BLaER1 (cell line): ENCODE data around the gene DNAJC5G.
A peak's percentile ranks its signal among the peaks of the same experiment; 100 is the strongest.

Experiments
- H3K27ac ChIP-seq: shearing (Covaris generic); formaldehyde crosslinking; 2 replicates; pipeline ENCODE4 v1.8.1; 2022
- H3K27me3 ChIP-seq: shearing (Covaris generic); formaldehyde crosslinking; 2 replicates; pipeline ENCODE4 v1.8.1; 2022
- H3K36me3 ChIP-seq: shearing (Covaris generic); formaldehyde crosslinking; 2 replicates; pipeline ENCODE4 v1.8.1; 2022
- H3K4me1 ChIP-seq: shearing (Covaris generic); formaldehyde crosslinking; 2 replicates; pipeline ENCODE4 v1.8.1; 2022
- H3K4me2 ChIP-seq: shearing (Covaris generic); formaldehyde crosslinking; 2 replicates; pipeline ENCODE4 v1.8.1; 2022
- H3K4me3 ChIP-seq: shearing (Covaris generic); formaldehyde crosslinking; 2 replicates; pipeline ENCODE4 v1.8.1; 2022
- H3K9ac ChIP-seq: shearing (Covaris generic); formaldehyde crosslinking; 2 replicates; pipeline ENCODE4 v1.8.1; 2022
- H3K9me3 ChIP-seq: shearing (Covaris generic); formaldehyde crosslinking; 2 replicates; pipeline ENCODE4 v1.8.1; 2022
- H4K20me1 ChIP-seq: shearing (Covaris generic); formaldehyde crosslinking; 2 replicates; pipeline ENCODE4 v1.8.1; 2022
- Cebpa-rat ChIP-seq: shearing (Covaris generic); IDR thresholded peaks from 2 replicates; pipeline ENCODE4 v1.8.1; 2022

Gene DNAJC5G

DNA sequence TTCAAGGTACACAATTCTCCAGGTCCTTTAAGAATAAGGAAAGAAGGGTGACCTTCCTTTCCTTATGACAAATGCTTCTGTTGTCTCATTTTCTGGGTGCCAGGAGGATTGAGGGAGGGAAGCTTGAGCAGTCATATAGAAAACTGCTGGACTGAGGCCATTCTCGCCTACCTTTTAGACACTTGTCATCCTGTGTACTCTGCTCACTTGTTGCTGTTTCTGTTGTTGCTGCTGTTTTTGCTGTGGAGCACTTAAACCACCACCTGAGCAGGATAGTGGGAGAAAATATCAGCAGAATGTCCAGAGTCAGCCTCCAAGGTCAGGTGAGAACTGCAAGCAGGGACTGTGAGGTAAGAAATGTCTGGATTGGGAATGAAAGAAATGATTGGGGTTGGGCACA lies 2.8 kb downstream of the DNAJC5G start:
- Histone ChIP-seq H3K9ac (no peak overlapping the region), H3K36me3 (no peaks in the 10 kb centered on the region), H3K27me3 (no peaks in the 10 kb centered on the region), H3K4me3 (no peak overlapping the region), H4K20me1 (no peaks in the 10 kb centered on the region), H3K27ac (no peak overlapping the region), H3K9me3 (no peaks in the 10 kb centered on the region), H3K4me2 (no peak overlapping the region), H3K4me1 (peaks cover 16% of the 10 kb centered on the region)
- TF ChIP-seq Cebpa-rat, result no peak

- no peak overlapping the region for H3K4me3 ChIP-seq
- H3K9ac ChIP-seq, result no peak overlapping the region
- H3K27ac ChIP-seq, result no peak overlapping the region
- no peaks in the 10 kb centered on the region for H3K27me3 ChIP-seq
- H4K20me1 ChIP-seq, result no peaks in the 10 kb centered on the region
- peaks cover 16% of the 10 kb centered on the region for H3K4me1 ChIP-seq
- no peak for TF ChIP-seq Cebpa-rat
- H3K36me3 ChIP-seq, result no peaks in the 10 kb centered on the region
- no peaks in the 10 kb centered on the region for H3K9me3 ChIP-seq
- no peak overlapping the region for H3K4me2 ChIP-seq
Measured at GRCh38 chr2:27280826-27281225, 5.6 kb downstream of the DNAJC5G start.

- no peak overlapping the region for H3K27ac ChIP-seq
- H3K4me2 ChIP-seq, result no peak overlapping the region
- no peak for TF ChIP-seq Cebpa-rat
- H3K4me1 ChIP-seq, result peaks cover 16% of the 10 kb centered on the region
- no peaks in the 10 kb centered on the region for H4K20me1 ChIP-seq
- peak overlapping the region; percentile 63; the same call in 1 of the 2 replicates for H3K9ac ChIP-seq
- no peaks in the 10 kb centered on the region for H3K9me3 ChIP-seq
- H3K27me3 ChIP-seq, result no peaks in the 10 kb centered on the region
- H3K36me3 ChIP-seq, result no peaks in the 10 kb centered on the region
- H3K4me3 ChIP-seq, result no peak overlapping the region
Measured at GRCh38 chr2:27281442-27281841, 6.2 kb downstream of the DNAJC5G start.

GRCh38 chr2:27281855-27282559 lies 6.8 kb downstream of the DNAJC5G start, which contains the start of gene TRIM54:
TRIM54 (plus strand) TSS chr2:27282429; CDS start chr2:27282732, 303 bp downstream.
- H3K4me1 ChIP-seq, result peaks cover 16% of the 10 kb centered on the region
- no peaks in the 10 kb centered on the region for H4K20me1 ChIP-seq
- no peaks in the 10 kb centered on the region for H3K27me3 ChIP-seq
- H3K27ac ChIP-seq, result no peak within 1 kb of the TSS
- peak within 1 kb of the TSS; percentile 48 for H3K4me2 ChIP-seq
- TF ChIP-seq Cebpa-rat, result no peak
- peak within 1 kb of the TSS; percentile 63; the same call in 1 of the 2 replicates for H3K9ac ChIP-seq
- no peak within 1 kb of the TSS for H3K4me3 ChIP-seq
- H3K36me3 ChIP-seq, result no peaks in the 10 kb centered on the region
- no peaks in the 10 kb centered on the region for H3K9me3 ChIP-seq

DNA sequence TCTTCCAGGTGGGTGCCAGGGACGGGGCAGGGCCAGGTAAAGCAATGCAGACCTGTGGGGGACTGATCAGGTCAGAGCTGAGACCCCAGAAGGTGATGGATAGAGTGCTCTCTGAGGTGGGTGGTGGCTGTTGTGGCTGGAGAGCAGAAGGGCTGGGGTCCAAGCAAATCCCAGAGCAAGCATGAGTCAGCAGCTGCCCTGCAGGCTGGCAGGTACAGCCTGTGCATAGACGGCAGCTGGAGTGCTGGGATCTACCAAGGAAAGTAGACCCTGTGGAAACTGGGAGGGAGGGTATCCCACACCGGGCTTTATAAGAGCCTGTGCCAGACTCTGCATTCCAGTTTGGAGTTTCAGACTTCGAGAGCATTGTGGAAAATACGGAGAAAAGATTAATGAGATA lies 7.7 kb downstream of the DNAJC5G start:
- H3K9ac ChIP-seq, result no peak overlapping the region
- no peaks in the 10 kb centered on the region for H3K27me3 ChIP-seq
- no peaks in the 10 kb centered on the region for H3K36me3 ChIP-seq
- no peaks in the 10 kb centered on the region for H4K20me1 ChIP-seq
- no peak overlapping the region for H3K4me3 ChIP-seq
- TF ChIP-seq Cebpa-rat, result no peak
- H3K4me1 ChIP-seq, result peaks cover 16% of the 10 kb centered on the region
- no peak overlapping the region for H3K27ac ChIP-seq
- no peaks in the 10 kb centered on the region for H3K9me3 ChIP-seq
- no peak overlapping the region for H3K4me2 ChIP-seq

- Histone ChIP-seq H3K36me3 (no peaks in the 10 kb centered on the region), H3K27ac (no peak overlapping the region), H3K4me1 (peaks cover 24% of the 10 kb centered on the region), H3K9me3 (no peaks in the 10 kb centered on the region), H3K4me3 (no peak overlapping the region), H4K20me1 (no peaks in the 10 kb centered on the region), H3K9ac (no peak overlapping the region), H3K27me3 (no peaks in the 10 kb centered on the region), H3K4me2 (no peak overlapping the region)
- TF ChIP-seq Cebpa-rat, result no peak
Measured at GRCh38 chr2:27284996-27285395, 9.8 kb downstream of the DNAJC5G start.

GRCh38 chr2:27285481-27285880 lies 10.2 kb downstream of the DNAJC5G start:
- Histone ChIP-seq H3K4me3 (no peak overlapping the region), H3K27me3 (no peaks in the 10 kb centered on the region), H3K4me2 (no peak overlapping the region), H4K20me1 (no peaks in the 10 kb centered on the region), H3K36me3 (no peaks in the 10 kb centered on the region), H3K9me3 (no peaks in the 10 kb centered on the region), H3K27ac (no peak overlapping the region), H3K9ac (no peak overlapping the region), H3K4me1 (peaks cover 29% of the 10 kb centered on the region)
- TF ChIP-seq Cebpa-rat, result no peak

- H3K9me3 ChIP-seq, result no peaks in the 10 kb centered on the region
- no peaks in the 10 kb centered on the region for H4K20me1 ChIP-seq
- H3K36me3 ChIP-seq, result no peaks in the 10 kb centered on the region
- no peak overlapping the region for H3K4me3 ChIP-seq
- no peak overlapping the region for H3K9ac ChIP-seq
- H3K27me3 ChIP-seq, result no peaks in the 10 kb centered on the region
- H3K4me2 ChIP-seq, result peak overlapping the region; percentile 78; the same call in 1 of the 2 replicates
- no peak overlapping the region for H3K27ac ChIP-seq
- no peak for TF ChIP-seq Cebpa-rat
- H3K4me1 ChIP-seq, result peaks cover 47% of the 10 kb centered on the region
Measured at GRCh38 chr2:27288610-27289009, 13.4 kb downstream of the DNAJC5G start.

- Histone ChIP-seq H3K9me3 (no peaks in the 10 kb centered on the region), H3K27ac (peak overlapping the region; percentile 87), H3K4me2 (peak overlapping the region; percentile 78), H3K4me3 (peak overlapping the region; percentile 30; the same call in 1 of the 2 replicates), H3K4me1 (peaks cover 52% of the 10 kb centered on the region), H3K9ac (peak overlapping the region; percentile 63), H4K20me1 (no peaks in the 10 kb centered on the region), H3K36me3 (no peaks in the 10 kb centered on the region), H3K27me3 (no peaks in the 10 kb centered on the region)
- no peak for TF ChIP-seq Cebpa-rat
Measured at GRCh38 chr2:27290549-27290948, 15.3 kb downstream of the DNAJC5G start.

DNA sequence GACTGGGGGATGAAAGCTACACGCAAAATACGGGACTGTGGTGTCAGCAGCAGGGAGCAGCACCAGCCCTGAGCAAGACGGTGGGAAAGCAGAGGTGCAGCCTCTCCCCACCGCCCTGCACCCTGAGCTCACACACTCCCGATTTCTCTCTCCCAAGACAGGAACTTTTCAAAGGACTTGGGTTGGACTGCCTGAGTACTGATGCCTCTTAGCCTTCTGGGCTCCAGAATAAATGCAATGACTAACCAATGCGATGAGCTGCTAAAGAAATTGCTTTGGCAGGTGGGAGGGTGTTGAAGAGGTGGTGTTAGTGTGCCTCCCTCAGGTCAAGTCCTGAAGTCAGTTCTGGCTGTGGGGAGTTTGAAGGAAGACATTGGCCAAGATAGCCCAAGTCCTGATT lies 16.6 kb downstream of the DNAJC5G start:
- peak overlapping the region; percentile 87 for H3K27ac ChIP-seq
- no peak overlapping the region for H3K4me3 ChIP-seq
- peak overlapping the region; percentile 78 for H3K4me2 ChIP-seq
- H3K9ac ChIP-seq, result no peak overlapping the region
- H4K20me1 ChIP-seq, result no peaks in the 10 kb centered on the region
- H3K4me1 ChIP-seq, result peaks cover 52% of the 10 kb centered on the region
- no peaks in the 10 kb centered on the region for H3K9me3 ChIP-seq
- no peaks in the 10 kb centered on the region for H3K27me3 ChIP-seq
- TF ChIP-seq Cebpa-rat, result no peak
- H3K36me3 ChIP-seq, result no peaks in the 10 kb centered on the region
